Mucosa of descending colon (tissue), 3 donors: ENCODE measurements around the gene ARHGAP4. TPM values are rescaled to one million over a fixed set of nuclear protein-coding genes. Genes with fewer than 3 reads are reported as not detected.
A peak's percentile ranks its signal among the peaks of the same experiment; 100 is the strongest.

Experiments used
- ATAC-seq: fragments of 200-7000 bp; cut with Tn5 transposase; one replicate; pipeline ENCODE4 v1.9.1; 2020; ENCODE audit warnings: mild to moderate bottlenecking, moderate library complexity
- DNase-seq, 3 donors: peaks; one replicate each; pipeline ENCODE4 v3.0.0-alpha.2; 2020
- H3K36me3 ChIP-seq: fragments of 200-600 bp; one replicate; pipeline ENCODE4 v1.8.0; 2021; ENCODE audit warnings: low read depth, mild to moderate bottlenecking
- H3K4me1 ChIP-seq: fragments of 200-600 bp; one replicate; pipeline ENCODE4 v1.8.0; 2021; ENCODE audit warnings: low read depth, mild to moderate bottlenecking
- H3K4me3 ChIP-seq: fragments of 200-600 bp; one replicate; pipeline ENCODE4 v1.8.0; 2021; ENCODE audit warnings: mild to moderate bottlenecking
- H3K9me3 ChIP-seq: fragments of 200-600 bp; one replicate; pipeline ENCODE4 v1.8.0; 2021; ENCODE audit warnings: mild to moderate bottlenecking
- CTCF ChIP-seq: fragments of 200-600 bp; IDR thresholded peaks from one replicate; pipeline ENCODE4 v1.8.0; 2022; ENCODE audit warnings: antibody characterized with exemption, mild to moderate bottlenecking
- intact Hi-C, 2 donors: fragments of 100-400 bp; cut with DNase I in 1 of 2; cut with micrococcal nuclease in 1 of 2; formaldehyde crosslinking; loops; one replicate each; pipeline versions ENCODE4 v1.11.0 to v1.11.1; 2022; cut with DNase I, micrococcal nuclease
- long read RNA-seq, 2 donors: library from polyadenylated mRNA; unstranded; transcript quantifications; one replicate each; pipeline ENCODE4 v2.0.0, GENCODE V29; 2019 to 2021
- total RNA-seq, 3 donors: library from RNA; stranded (reverse); fragmentation: NEBNext Ultra II Directional in 2 of 3; extraction: Animal tissue kit (Norgen Biotek cat#: 25700) in 2 of 3; gene quantifications; one replicate each; pipeline versions ENCODE4 v1.2.1 to v1.2.4, GENCODE V29; 2021 to 2023
- donor health status: DM: no; HTN: no; CAD: no; lungs with moderate emphysema.
- donor health status: DM: no; HTN: no; CAD: no.
- donor health status: DM: no; HTN: yes; CAD: no.

Gene ARHGAP4
- 10 to 100 TPM; 35.0 to 47.8 (median 36.7) TPM for total RNA-seq
- long read RNA-seq, donor 1, transcript ARHGAP4-201 (22 exons, 3,235 nt): major isoform, 18 of 51 reads
- long read RNA-seq, donor 1, partial matches to known transcripts: 10 of 51 reads
- long read RNA-seq, donor 1, other reads (novel, unspliced or antisense): 23 of 51 reads
- long read RNA-seq, donor 2, partial matches to known transcripts: 5 of 10 reads
- long read RNA-seq, donor 2, other reads (novel, unspliced or antisense): 2 of 10 reads

- ATAC-seq (peak; percentile 9), DNase-seq (peak in 2 of 3 donors; percentile 62 to 75)
- H3K4me1 ChIP-seq: peaks cover 10% of the 10 kb centered on the region
- TF ChIP-seq CTCF: no peak
- no peaks in the 10 kb centered on the region for H3K36me3 ChIP-seq
- peak within 1 kb of the TSS; percentile 6 for H3K4me3 ChIP-seq
- intact Hi-C loops: no loop called here
- no peaks in the 10 kb centered on the region for H3K9me3 ChIP-seq
Measured at GRCh38 chrX:153925739-153926551, at the start of gene ARHGAP4. TSS of gene ARHGAP4 (minus strand) at chrX:153926264. CDS start at chrX:153926202, 62 bp downstream.

GRCh38 chrX:153974726-153975286, 48.7 kb upstream of the ARHGAP4 start:
- Histone ChIP-seq H3K4me1 (peaks cover 4% of the 10 kb centered on the region), H3K4me3 (no peak overlapping the region), H3K9me3 (no peaks in the 10 kb centered on the region), H3K36me3 (no peaks in the 10 kb centered on the region)
- ATAC-seq (no peak), DNase-seq (no peak)
- intact Hi-C loops: no loop called here
- no peak for TF ChIP-seq CTCF

- DNase-seq (peak in 2 of 3 donors; percentile 57 to 70), ATAC-seq (no peak)
- no peaks in the 10 kb centered on the region for H3K36me3 ChIP-seq
- intact Hi-C loops: no loop called here
- H3K4me3 ChIP-seq: no peak overlapping the region
- no peak for TF ChIP-seq CTCF
- H3K9me3 ChIP-seq: no peaks in the 10 kb centered on the region
- peaks cover 11% of the 10 kb centered on the region for H3K4me1 ChIP-seq
Measured at GRCh38 chrX:153974003-153974725, 48.1 kb upstream of the ARHGAP4 start.

- Histone ChIP-seq H3K9me3 (no peaks in the 10 kb centered on the region), H3K36me3 (no peaks in the 10 kb centered on the region), H3K4me3 (peak overlapping the region; percentile 48), H3K4me1 (peaks cover 17% of the 10 kb centered on the region)
- intact Hi-C loops: no loop called here
- TF ChIP-seq CTCF: no peak
- ATAC-seq: no peak
- DNase-seq: no peak
Measured at GRCh38 chrX:153973127-153974002, 47.3 kb upstream of the ARHGAP4 start.
